NOMO-1 treated with dmso at 0.1 percent for 144 hours (cell line): Measurements from ENCODE around the gene STAMBPL1.

Experiments
- DNase-seq: peaks from one replicate; lab custom pipeline; 2025; ENCODE audit not compliant: unreplicated experiment; lab: John Stamatoyannopoulos, UW

The STAMBPL1 gene

GRCh38 chr10:88949051-88949450 is 69.0 kb downstream of the STAMBPL1 start:
- DNase-seq = no peak

DNA sequence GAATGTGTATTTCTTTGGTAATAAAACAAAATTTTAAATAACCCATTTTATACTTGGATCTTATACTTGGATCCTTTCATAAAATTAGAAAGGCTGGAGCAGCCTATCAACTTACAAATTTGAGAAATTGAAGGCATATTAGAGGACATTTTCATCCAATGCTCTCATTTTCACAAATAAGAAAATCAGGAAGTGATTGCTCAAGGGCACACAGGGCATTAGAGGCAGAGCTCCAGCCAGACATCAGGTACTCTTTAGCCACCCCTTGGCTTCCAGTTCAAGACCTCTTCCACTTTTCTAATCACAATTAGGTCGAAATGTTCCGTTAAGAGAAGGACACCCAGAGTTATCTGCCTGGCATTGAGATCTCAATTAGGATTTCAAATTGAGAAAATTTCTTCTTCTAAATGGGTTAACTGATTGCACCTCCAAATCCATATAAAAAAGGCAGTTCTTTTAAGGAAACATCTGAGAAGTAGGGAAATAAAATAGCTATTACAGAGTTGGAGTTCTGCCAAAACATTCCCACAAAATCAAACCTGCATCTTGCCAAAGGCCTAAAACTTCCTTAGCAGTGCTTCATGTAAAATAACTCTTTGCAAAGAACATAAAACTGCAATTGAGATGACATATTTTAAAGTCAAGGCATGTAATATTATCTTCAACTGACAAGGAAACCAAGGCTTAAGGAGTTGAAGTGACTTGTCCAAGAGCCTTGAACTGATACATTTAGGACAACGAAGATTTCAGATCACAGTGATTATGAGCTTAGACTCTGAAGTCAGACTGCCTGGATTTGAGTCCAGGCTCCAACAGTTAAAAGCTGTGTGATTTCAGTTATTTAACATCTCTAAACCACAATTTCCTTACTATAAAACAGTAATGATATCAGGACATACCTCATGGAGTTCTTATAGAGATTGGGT is 70.1 kb downstream of the STAMBPL1 start:
- peak; percentile 20 for DNase-seq

DNA sequence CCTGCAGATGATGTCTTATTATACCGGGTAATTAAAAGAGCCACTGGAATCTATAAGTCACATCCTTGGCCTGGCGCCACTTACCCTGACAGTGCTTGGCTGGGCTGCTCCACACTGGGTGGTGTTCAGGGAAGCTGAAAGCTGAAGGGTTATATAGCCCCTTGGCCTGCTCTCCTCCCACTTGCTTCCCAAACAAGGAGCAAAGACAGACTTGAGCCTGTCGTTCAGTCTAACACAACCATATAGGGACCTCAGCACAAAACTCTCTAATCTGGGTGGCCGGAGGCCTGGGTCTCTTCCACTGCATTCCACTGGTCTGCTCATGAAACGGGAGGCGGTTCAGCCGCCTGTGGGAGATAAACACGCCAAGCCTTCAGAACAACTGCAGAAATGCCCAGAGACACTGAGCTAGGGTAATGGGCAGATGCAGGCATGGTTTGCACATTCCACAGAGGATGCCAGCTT is 72.6 kb downstream of the STAMBPL1 start, which contains the start of gene ACTA2:
ACTA2 (minus strand) TSS at position 127 of the 465 bp plus-strand sequence. CDS start 3,843 bp downstream, outside the sequence.
- DNase-seq = no peak

DNA sequence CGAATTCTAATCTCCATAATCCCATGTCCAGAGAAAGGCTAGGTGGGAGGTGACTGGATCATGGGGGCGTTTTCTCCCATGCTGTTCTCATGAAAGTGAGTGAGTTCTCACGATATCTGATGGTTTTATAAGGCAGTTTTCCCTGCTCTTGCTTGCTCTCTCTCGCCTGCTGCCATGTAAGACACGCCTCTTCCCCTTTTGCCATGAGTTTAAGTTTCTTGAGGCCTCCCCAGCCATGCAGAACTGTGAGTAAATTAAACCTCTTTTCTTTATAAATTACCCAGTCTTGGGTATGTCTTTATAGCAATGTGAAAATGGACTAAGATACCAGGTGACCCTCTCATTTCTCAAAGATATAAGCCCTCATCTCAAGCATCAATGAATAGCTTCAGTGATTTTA is 73.6 kb downstream of the STAMBPL1 start:
- no peak for DNase-seq

DNA sequence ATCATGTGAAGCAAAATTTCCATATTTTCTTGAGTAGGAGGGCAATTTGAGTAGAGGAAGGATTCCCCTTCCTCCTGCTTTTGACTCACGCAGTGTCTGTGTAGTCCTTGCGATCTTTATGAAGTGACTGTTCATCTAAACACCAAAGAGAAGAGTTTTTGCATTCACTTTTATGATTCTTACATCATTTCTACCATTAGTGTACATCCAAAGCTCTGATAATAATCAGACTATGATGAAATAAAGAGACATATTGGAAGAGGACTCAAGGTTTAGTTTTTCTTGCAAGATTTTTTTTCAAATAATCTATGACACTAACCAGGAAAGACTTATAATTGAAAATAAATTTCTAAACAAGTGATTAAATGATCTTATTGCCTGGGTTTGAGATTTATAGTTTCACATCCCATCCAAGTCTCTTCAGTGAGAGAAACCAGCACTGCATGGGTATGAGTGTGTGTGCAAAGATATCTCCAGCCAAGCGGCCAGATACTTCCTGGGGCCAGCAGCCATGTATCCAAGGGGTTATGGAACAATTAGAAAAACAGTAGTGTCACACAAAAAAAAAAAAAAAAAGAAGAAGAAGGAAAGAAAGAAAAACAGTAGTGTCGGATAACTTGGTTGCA is 74.5 kb downstream of the STAMBPL1 start:
- DNase-seq = no peak

GRCh38 chr10:88957381-88957780 is 77.3 kb downstream of the STAMBPL1 start:
- DNase-seq = no peak

- no peak for DNase-seq
Observed at GRCh38 chr10:88958721-88959120, 78.7 kb downstream of the STAMBPL1 start.

- DNase-seq = no peak
Observed at GRCh38 chr10:88960802-88961201, 80.8 kb downstream of the STAMBPL1 start.

GRCh38 chr10:88961266-88961665 is 81.2 kb downstream of the STAMBPL1 start:
- DNase-seq = no peak

GRCh38 chr10:88962336-88962735 is 82.3 kb downstream of the STAMBPL1 start:
- no peak for DNase-seq

- no peak for DNase-seq
Observed at GRCh38 chr10:88963318-88963717, 83.3 kb downstream of the STAMBPL1 start.

GRCh38 chr10:88964360-88964759 is 84.3 kb downstream of the STAMBPL1 start:
- DNase-seq = no peak

GRCh38 chr10:88964869-88965415 is 84.9 kb downstream of the STAMBPL1 start:
- DNase-seq = no peak

GRCh38 chr10:88966797-88967196 is 86.8 kb downstream of the STAMBPL1 start:
- no peak for DNase-seq

DNA sequence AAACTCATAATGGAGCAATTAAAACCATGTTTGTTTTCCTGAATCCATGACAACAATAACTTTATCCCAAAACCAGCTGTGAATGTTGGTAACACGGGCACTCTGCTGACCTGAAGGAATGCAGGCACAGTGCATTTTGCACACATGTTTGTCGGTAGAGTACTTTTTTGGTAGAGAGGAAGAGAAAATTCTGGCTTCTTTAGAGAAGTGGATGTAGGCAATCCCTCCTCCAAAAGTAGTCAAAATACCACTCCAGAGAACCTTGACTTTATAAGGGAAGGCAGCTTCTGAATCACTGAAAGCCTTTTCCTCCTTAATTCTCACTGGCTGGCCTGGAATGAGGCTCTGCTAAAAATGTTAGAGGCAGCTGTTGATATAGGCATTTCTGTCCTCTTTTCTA is 88.3 kb downstream of the STAMBPL1 start:
- DNase-seq = no peak

DNA sequence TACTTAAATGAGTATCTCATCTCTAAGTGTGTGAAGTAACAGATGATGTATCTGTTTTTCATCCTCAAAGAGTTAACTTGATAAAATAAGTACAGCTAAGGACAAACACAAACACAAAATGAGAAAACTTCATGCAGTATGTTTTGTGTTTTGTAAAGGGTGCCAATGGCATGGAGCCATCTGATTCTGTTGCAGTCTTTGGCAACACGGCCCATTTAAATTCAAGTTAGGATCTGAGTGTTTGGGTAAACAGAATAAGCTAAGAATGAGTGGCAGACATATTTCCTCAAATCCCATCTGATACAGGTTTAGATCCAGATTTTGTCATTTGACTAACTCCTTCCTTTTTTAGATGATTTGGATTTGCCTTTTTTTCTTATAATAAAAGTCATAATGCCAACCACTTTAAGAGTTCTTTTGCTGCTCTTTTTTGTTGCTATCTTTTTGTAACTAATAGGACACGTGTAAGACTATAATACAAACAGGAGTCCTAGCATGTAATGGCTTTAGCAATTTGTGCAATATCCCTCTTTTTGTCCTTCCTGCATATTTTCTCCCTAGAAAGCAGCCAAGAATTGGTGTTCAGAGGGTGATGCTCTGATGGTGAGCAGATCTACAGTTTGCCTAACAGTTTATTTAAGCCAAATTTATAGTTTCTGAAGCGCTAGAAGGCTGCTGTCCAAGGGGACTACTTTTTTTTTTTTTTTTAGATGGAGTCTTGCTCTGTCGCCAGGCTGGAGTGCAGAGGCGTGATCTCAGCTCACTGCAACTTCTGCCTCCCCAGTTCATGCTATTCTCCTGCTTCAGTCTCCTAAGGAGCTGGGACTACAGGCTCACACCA is 91.4 kb downstream of the STAMBPL1 start:
- DNase-seq = no peak
